Midbrain (tissue), 1 donor: Measurements from ENCODE around the gene KANSL1L.
"Not testable (repeated sequence)": the region's sequence is repeated elsewhere in the genome, so short reads cannot be mapped to it uniquely, and the experiment has no call there.

Experiments
- DNase-seq: peaks from one replicate; lab custom pipeline; 2025; lab: John Stamatoyannopoulos, UW

KANSL1L gene

GRCh38 chr2:210177115-210177514 lies 5.9 kb upstream of the KANSL1L start:
- not testable (repeated sequence) for DNase-seq

- DNase-seq: no peak
Observed at GRCh38 chr2:210174086-210174485, 2.9 kb upstream of the KANSL1L start.

GRCh38 chr2:210172219-210172575 lies 988 bp upstream of the KANSL1L start:
- no peak for DNase-seq

GRCh38 chr2:210170446-210171303 lies 534 bp downstream of the KANSL1L start:
- DNase-seq: peak; percentile 97

- DNase-seq: peak; percentile 76
Observed at GRCh38 chr2:210170196-210170445, 1.1 kb downstream of the KANSL1L start.

- DNase-seq: peak; percentile 46
Observed at GRCh38 chr2:210169516-210170195, 1.6 kb downstream of the KANSL1L start.

- no peak for DNase-seq
Observed at GRCh38 chr2:210167227-210167626, 4.0 kb downstream of the KANSL1L start.

- no peak for DNase-seq
Observed at GRCh38 chr2:210162466-210163124, 8.6 kb downstream of the KANSL1L start.

- DNase-seq: no peak
Observed at GRCh38 chr2:210159059-210159458, 12.2 kb downstream of the KANSL1L start.

GRCh38 chr2:210158236-210158635 lies 13.0 kb downstream of the KANSL1L start:
- no peak for DNase-seq

GRCh38 chr2:210157526-210157925 lies 13.7 kb downstream of the KANSL1L start:
- no peak for DNase-seq

GRCh38 chr2:210147614-210148013 lies 23.6 kb downstream of the KANSL1L start:
- DNase-seq: no peak

- no peak for DNase-seq
Observed at GRCh38 chr2:210132239-210132638, 39.0 kb downstream of the KANSL1L start.

- DNase-seq: no peak
Observed at GRCh38 chr2:210128961-210129360, 42.2 kb downstream of the KANSL1L start.

GRCh38 chr2:210113614-210114235 lies 57.5 kb downstream of the KANSL1L start:
- no peak for DNase-seq

- no peak for DNase-seq
Observed at GRCh38 chr2:210112871-210113270, 58.3 kb downstream of the KANSL1L start.

- DNase-seq: no peak
Observed at GRCh38 chr2:210099940-210100339, 71.3 kb downstream of the KANSL1L start.

GRCh38 chr2:210094787-210095186 lies 76.4 kb downstream of the KANSL1L start:
- no peak for DNase-seq

- DNase-seq: no peak
Observed at GRCh38 chr2:210092791-210093190, 78.4 kb downstream of the KANSL1L start.

- DNase-seq: no peak
Observed at GRCh38 chr2:210086930-210087329, 84.3 kb downstream of the KANSL1L start.

- DNase-seq: no peak
Observed at GRCh38 chr2:210086292-210086691, 84.9 kb downstream of the KANSL1L start.

- DNase-seq: peak; percentile 27
Observed at GRCh38 chr2:210072922-210073509, 98.2 kb downstream of the KANSL1L start.
